ENCODE results near the gene LDLRAD2. TPM values are rescaled to one million over a fixed set of nuclear protein-coding genes. Genes with fewer than 3 reads are reported as not detected.

Gene LDLRAD2
- total and polyA plus RNA-seq, 10 of the 15 experiments (the other 5 are each of a cell fraction or from before 2014, with no cell fraction given) = 0.04 to 0.23 (median 0.11) TPM; not detected in 7

DNA sequence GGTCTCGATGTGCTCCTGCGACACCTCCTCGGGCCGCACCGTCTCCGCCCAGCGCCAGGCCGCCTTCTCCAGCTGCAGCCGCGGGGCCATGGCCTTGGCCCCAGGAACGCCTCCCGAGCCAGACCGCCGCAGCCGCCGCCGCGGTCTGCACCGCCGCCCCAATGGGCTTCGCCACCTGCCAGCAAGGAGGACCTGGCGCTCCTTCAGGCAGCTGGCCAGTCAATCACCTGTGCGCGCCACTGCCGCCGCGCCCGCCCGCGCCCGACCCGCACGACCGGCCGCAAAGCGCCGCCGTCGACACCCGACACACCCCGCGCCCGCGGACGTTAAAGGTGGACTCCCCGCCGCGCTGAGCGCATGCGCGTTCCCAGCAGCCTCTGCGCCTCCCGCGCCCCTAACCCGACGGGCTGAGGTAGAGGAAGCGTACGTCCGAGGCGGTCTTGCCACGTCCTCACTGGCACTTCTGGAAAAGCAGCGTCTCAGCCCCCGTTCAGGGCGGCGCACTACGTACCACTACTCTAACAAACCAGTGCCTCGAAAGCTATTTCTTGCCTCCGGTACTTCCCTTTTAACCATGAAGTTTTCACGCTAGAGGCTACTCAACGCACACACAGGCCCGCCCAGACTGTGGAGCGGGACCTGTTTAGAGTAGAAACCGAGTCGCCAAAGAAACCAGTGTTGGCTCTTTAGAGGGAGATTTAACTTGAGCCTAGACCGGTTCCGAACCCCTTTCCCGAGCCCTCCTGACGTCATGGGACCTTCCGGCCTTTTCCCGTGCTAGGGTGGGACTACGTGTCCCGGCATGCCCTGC is 29.0 kb upstream of the LDLRAD2 start, which contains the start of gene USP48 (continued):
- TF ChIP-seq, protein P1, sequence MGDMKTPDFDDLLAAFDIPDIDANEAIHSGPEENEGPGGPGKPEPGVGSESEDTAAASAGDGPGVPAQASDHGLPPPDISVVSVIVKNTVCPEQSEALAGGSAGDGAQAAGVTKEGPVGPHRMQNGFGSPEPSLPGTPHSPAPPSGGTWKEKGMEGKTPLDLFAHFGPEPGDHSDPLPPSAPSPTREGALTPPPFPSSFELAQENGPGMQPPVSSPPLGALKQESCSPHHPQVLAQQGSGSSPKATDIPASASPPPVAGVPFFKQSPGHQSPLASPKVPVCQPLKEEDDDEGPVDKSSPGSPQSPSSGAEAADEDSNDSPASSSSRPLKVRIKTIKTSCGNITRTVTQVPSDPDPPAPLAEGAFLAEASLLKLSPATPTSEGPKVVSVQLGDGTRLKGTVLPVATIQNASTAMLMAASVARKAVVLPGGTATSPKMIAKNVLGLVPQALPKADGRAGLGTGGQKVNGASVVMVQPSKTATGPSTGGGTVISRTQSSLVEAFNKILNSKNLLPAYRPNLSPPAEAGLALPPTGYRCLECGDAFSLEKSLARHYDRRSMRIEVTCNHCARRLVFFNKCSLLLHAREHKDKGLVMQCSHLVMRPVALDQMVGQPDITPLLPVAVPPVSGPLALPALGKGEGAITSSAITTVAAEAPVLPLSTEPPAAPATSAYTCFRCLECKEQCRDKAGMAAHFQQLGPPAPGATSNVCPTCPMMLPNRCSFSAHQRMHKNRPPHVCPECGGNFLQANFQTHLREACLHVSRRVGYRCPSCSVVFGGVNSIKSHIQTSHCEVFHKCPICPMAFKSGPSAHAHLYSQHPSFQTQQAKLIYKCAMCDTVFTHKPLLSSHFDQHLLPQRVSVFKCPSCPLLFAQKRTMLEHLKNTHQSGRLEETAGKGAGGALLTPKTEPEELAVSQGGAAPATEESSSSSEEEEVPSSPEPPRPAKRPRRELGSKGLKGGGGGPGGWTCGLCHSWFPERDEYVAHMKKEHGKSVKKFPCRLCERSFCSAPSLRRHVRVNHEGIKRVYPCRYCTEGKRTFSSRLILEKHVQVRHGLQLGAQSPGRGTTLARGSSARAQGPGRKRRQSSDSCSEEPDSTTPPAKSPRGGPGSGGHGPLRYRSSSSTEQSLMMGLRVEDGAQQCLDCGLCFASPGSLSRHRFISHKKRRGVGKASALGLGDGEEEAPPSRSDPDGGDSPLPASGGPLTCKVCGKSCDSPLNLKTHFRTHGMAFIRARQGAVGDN (IDR thresholded peaks at IDR 0.05) = peak; percentile 98
- peak; percentile 67 to 74; a peak in 3 of 4 replicates for TF ChIP-seq BHLHE40 (IDR thresholded peaks at IDR 0.05; ENCODE audit: borderline replicate concordance in 1 of 2, low read depth in 2 of 2, low read length in 1 of 2)
- TF ChIP-seq RELA (IDR thresholded peaks at IDR 0.05; ENCODE audit: borderline replicate concordance, partially characterized antibody) = peak; percentile 46
- TF ChIP-seq TCF12 (IDR thresholded peaks at IDR 0.05; ENCODE audit: low read depth, low read length) = no peak
- TF ChIP-seq IKZF2 (IDR thresholded peaks at IDR 0.05) = peak; percentile 66 to 70
- TF ChIP-seq SREBF2 (IDR thresholded peaks at IDR 0.05; ENCODE audit: low read length) = no peak
- TF ChIP-seq TAF1 (IDR thresholded peaks at IDR 0.05; ENCODE audit: borderline replicate concordance, low read depth, low read length) = peak; percentile 94; the same call in 1 of the 2 replicates
- TF ChIP-seq BMI1 (IDR thresholded peaks at IDR 0.05; ENCODE audit: borderline replicate concordance) = no peak
- peak; percentile 98; the same call in 1 of the 2 replicates for TF ChIP-seq TARDBP (IDR thresholded peaks at IDR 0.05; ENCODE audit: borderline replicate concordance)
- TF ChIP-seq NR2C1 (IDR thresholded peaks at IDR 0.05) = peak; percentile 29; the same call in 1 of the 2 replicates
- peak; percentile 20; the same call in 1 of the 2 replicates for TF ChIP-seq TBL1XR1 (IDR thresholded peaks at IDR 0.05; ENCODE audit: low read depth, low read length)
- 0 out of 2 replicates have a peak, but pooled peaks have one; percentile 1 for TF ChIP-seq RAD21 (IDR thresholded peaks at IDR 0.05; ENCODE audit: insufficient read depth, low read depth, low read length)
- TF ChIP-seq, protein P2, sequence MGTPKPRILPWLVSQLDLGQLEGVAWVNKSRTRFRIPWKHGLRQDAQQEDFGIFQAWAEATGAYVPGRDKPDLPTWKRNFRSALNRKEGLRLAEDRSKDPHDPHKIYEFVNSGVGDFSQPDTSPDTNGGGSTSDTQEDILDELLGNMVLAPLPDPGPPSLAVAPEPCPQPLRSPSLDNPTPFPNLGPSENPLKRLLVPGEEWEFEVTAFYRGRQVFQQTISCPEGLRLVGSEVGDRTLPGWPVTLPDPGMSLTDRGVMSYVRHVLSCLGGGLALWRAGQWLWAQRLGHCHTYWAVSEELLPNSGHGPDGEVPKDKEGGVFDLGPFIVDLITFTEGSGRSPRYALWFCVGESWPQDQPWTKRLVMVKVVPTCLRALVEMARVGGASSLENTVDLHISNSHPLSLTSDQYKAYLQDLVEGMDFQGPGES (IDR thresholded peaks at IDR 0.05) = peak; percentile 19; the same call in 1 of the 2 replicates
- no peak for TF ChIP-seq MEF2A (IDR thresholded peaks at IDR 0.05; ENCODE audit: insufficient read depth, low read depth, low read length)
- TF ChIP-seq NR2C2 (IDR thresholded peaks at IDR 0.05; ENCODE audit: borderline replicate concordance, control insufficient read depth, insufficient read length, low read depth) = no peak
- peak; percentile 79 for TF ChIP-seq KLF5 (IDR thresholded peaks at IDR 0.05; ENCODE audit: partially characterized antibody)
- 0 out of 2 replicates have a peak, but pooled peaks have one; percentile 40 for TF ChIP-seq SMARCA5 (IDR thresholded peaks at IDR 0.05)
- TF ChIP-seq GATAD2B (conservative IDR thresholded peaks at IDR 0.05; ENCODE audit: low read depth) = peak; percentile 89; the same call in 1 of the 2 replicates
- TF ChIP-seq NFXL1 (IDR thresholded peaks at IDR 0.05; ENCODE audit: borderline replicate concordance) = no peak
- TF ChIP-seq, protein P3, sequence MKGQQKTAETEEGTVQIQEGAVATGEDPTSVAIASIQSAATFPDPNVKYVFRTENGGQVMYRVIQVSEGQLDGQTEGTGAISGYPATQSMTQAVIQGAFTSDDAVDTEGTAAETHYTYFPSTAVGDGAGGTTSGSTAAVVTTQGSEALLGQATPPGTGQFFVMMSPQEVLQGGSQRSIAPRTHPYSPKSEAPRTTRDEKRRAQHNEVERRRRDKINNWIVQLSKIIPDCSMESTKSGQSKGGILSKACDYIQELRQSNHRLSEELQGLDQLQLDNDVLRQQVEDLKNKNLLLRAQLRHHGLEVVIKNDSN (IDR thresholded peaks at IDR 0.05; ENCODE audit: borderline replicate concordance, extremely low read length, insufficient read depth, low read depth, low read length) = no peak
- peak; percentile 35; the same call in 1 of the 2 replicates for TF ChIP-seq JUND (IDR thresholded peaks at IDR 0.05; ENCODE audit: low read depth, low read length)
- TF ChIP-seq CREM (IDR thresholded peaks at IDR 0.05; ENCODE audit: low read depth) = peak; percentile 98
- TF ChIP-seq ATF7 (IDR thresholded peaks at IDR 0.05; ENCODE audit: low read depth) = peak; percentile 98
- TF ChIP-seq, protein P4, sequence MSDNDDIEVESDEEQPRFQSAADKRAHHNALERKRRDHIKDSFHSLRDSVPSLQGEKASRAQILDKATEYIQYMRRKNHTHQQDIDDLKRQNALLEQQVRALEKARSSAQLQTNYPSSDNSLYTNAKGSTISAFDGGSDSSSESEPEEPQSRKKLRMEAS (IDR thresholded peaks at IDR 0.05; ENCODE audit: low read depth, low read length) = peak; percentile 74; the same call in 1 of the 2 replicates

Measured in GM12878 (cell line).